Body of pancreas (tissue), 4 donors: ENCODE data around the gene LHX3. TPM values are rescaled to one million over a fixed set of nuclear protein-coding genes. Genes with fewer than 3 reads are reported as not detected.

Experiments used
- ATAC-seq: fragments of 150-250 bp; one replicate; pipeline ENCODE4 v1.9.1; 2016
- DNase-seq, 4 donors: peaks; one replicate each; pipeline ENCODE4 v3.0.0-alpha.2; 2019
- H3K27ac ChIP-seq, 4 donors: fragments of 200-600 bp; sonication (generic); 1 replicate in 3 of 4; 2 replicates in 1 of 4; pipeline versions ENCODE4 v1.5.1 to v1.6.1; 2016 to 2019; ENCODE audit warnings: mild to moderate bottlenecking in 1 of 4, mixed read lengths in 1 of 4, moderate library complexity in 1 of 4
- H3K27me3 ChIP-seq, 2 donors: fragments of 200-600 bp; sonication (generic); one replicate each; pipeline ENCODE4 v1.6.0; 2016; ENCODE audit warnings: mild to moderate bottlenecking in 1 of 2
- H3K36me3 ChIP-seq, 2 donors: fragments of 200-600 bp; sonication (generic); replicated peaks in 1 of 2; 2 replicates each; pipeline ENCODE4 v1.5.1; 2016; ENCODE audit warnings: low read depth in 2 of 2; ENCODE audit not compliant: insufficient read depth in 1 of 2
- H3K4me1 ChIP-seq: fragments of 200-600 bp; sonication (generic); one replicate; pipeline ENCODE4 v1.6.0; 2016
- H3K4me3 ChIP-seq, 2 donors: fragments of 200-600 bp; sonication (generic); 1 replicate in 1 of 2; 2 replicates in 1 of 2; pipeline ENCODE4 v1.5.1; 2016 to 2019
- H3K9me3 ChIP-seq, 3 donors: fragments of 200-600 bp; sonication (generic); 1 replicate in 2 of 3; 2 replicates in 1 of 3; pipeline ENCODE4 v1.5.1; 2016
- CTCF ChIP-seq, 7 experiments: fragments of 450-650 bp in 4 of 7; fragments of 200-600 bp in 3 of 7; sonication (generic) in 3 of 7; IDR thresholded peaks; one replicate each; pipeline ENCODE4 v1.5.1; 2016 to 2019; ENCODE audit warnings: antibody characterized with exemption in 7 of 7
- POLR2A ChIP-seq, 3 donors: fragments of 450-650 bp; IDR thresholded peaks; one replicate each; pipeline ENCODE4 v1.6.1; 2016; ENCODE audit warnings: antibody characterized with exemption in 3 of 3, mild to moderate bottlenecking in 2 of 3
- WGBS, 2 donors: methylation state at CpG; one replicate each; pipeline ENCODE4 v1.1.5; 2017; 5-methylcytosine and 5-hydroxymethylcytosine counted together
- intact Hi-C: fragments of 100-400 bp; cut with DNase I; formaldehyde crosslinking; loops from one replicate; pipeline ENCODE4 v1.15.1; 2023
- total RNA-seq, 2 donors: library from RNA; depleted of rRNA; stranded (reverse); fragments of >200 nt; gene quantifications; one replicate each; pipeline ENCODE4 v1.1.0, GENCODE V29; 2016

LHX3 gene
- total RNA-seq, 2 donors from 2014 or later, result not detected

- DNase-seq, result no peak
- H3K27ac ChIP-seq, result no peak overlapping the region
- H3K36me3 ChIP-seq, result no peaks in the 10 kb centered on the region
- 74 to 81% methylated on average over 17 of the region's 17 CpGs for WGBS, 2 donors
- ATAC-seq, result no peak
- intact Hi-C loops, result no loop called here
- H3K4me3 ChIP-seq, result no peak overlapping the region
- H3K27me3 ChIP-seq, result no peaks in the 10 kb centered on the region
- H3K9me3 ChIP-seq, result no peaks in the 10 kb centered on the region
- no peaks in the 10 kb centered on the region for H3K4me1 ChIP-seq
- TF ChIP-seq POLR2A (IDR thresholded peaks at IDR 0.05) (no peak), CTCF (IDR thresholded peaks at IDR 0.05) (no peak)
Observed at GRCh38 chr9:136155576-136155975, 49.4 kb downstream of the LHX3 start.

GRCh38 chr9:136154943-136155342 lies 50.0 kb downstream of the LHX3 start:
- DNase-seq (no peak), ATAC-seq (no peak)
- no peaks in the 10 kb centered on the region for H3K36me3 ChIP-seq
- no peak overlapping the region for H3K4me3 ChIP-seq
- TF ChIP-seq POLR2A (IDR thresholded peaks at IDR 0.05) (no peak), CTCF (IDR thresholded peaks at IDR 0.05) (no peak)
- H3K27ac ChIP-seq, result no peak overlapping the region
- H3K27me3 ChIP-seq, result no peaks in the 10 kb centered on the region
- intact Hi-C loops, result no loop called here
- 82 to 83% methylated on average over 14 of the region's 14 CpGs for WGBS, 2 donors
- no peaks in the 10 kb centered on the region for H3K4me1 ChIP-seq
- no peaks in the 10 kb centered on the region for H3K9me3 ChIP-seq

- TF ChIP-seq CTCF (IDR thresholded peaks at IDR 0.05) (no peak), POLR2A (IDR thresholded peaks at IDR 0.05) (no peak)
- Histone ChIP-seq H3K4me1 (no peaks in the 10 kb centered on the region), H3K9me3 (no peaks in the 10 kb centered on the region), H3K27ac (no peak overlapping the region), H3K27me3 (no peaks in the 10 kb centered on the region), H3K36me3 (no peaks in the 10 kb centered on the region), H3K4me3 (no peak overlapping the region)
- intact Hi-C loops, result no loop called here
- WGBS, 2 donors, result 45 to 68% methylated on average over 4 to 22 of the region's 24 CpGs
- no peak for DNase-seq
- ATAC-seq, result no peak
Observed at GRCh38 chr9:136153381-136154065, 51.4 kb downstream of the LHX3 start.

GRCh38 chr9:136152931-136153330 lies 52.0 kb downstream of the LHX3 start:
- DNase-seq, result no peak
- Histone ChIP-seq H3K4me1 (no peaks in the 10 kb centered on the region), H3K27ac (no peak overlapping the region), H3K9me3 (no peaks in the 10 kb centered on the region), H3K27me3 (no peaks in the 10 kb centered on the region), H3K4me3 (no peak overlapping the region), H3K36me3 (no peaks in the 10 kb centered on the region)
- ATAC-seq, result no peak
- WGBS, 2 donors, result 91 to 100% methylated on average over 3 to 12 of the region's 12 CpGs
- intact Hi-C loops, result no loop called here
- TF ChIP-seq CTCF (IDR thresholded peaks at IDR 0.05) (no peak), POLR2A (IDR thresholded peaks at IDR 0.05) (no peak)

GRCh38 chr9:136152543-136152866 lies 52.4 kb downstream of the LHX3 start:
- Histone ChIP-seq H3K9me3 (no peaks in the 10 kb centered on the region), H3K36me3 (no peaks in the 10 kb centered on the region), H3K4me1 (no peaks in the 10 kb centered on the region), H3K27me3 (no peaks in the 10 kb centered on the region), H3K4me3 (no peak overlapping the region), H3K27ac (no peak overlapping the region)
- intact Hi-C loops, result no loop called here
- no peak for ATAC-seq
- 57 to 76% methylated on average over 4 of the region's 4 CpGs for WGBS, 2 donors
- no peak for TF ChIP-seq CTCF (IDR thresholded peaks at IDR 0.05)
- TF ChIP-seq POLR2A (IDR thresholded peaks at IDR 0.05), result no peak
- DNase-seq, result no peak
